ENCODE data around the gene USP21. TPM values are rescaled to one million over a fixed set of nuclear protein-coding genes. Genes with fewer than 3 reads are reported as not detected.

USP21 gene
- total RNA-seq, 1 experiment from 2014 or later, result 38.2 TPM

GRCh38 chr1:161158316-161159010 is 837 bp upstream of the USP21 start:
- Mint-ChIP-seq H3K9me3 (ENCODE audit: unreplicated experiment) (no peaks in the 10 kb centered on the region), H3K27ac (ENCODE audit: unreplicated experiment) (peak overlapping the region; percentile 81), H3K4me3 (ENCODE audit: unreplicated experiment) (peak overlapping the region; percentile 82), H3K36me3 (ENCODE audit: insufficient read depth, unreplicated experiment) (peaks cover 54% of the 10 kb centered on the region), H3K27me3 (ENCODE audit: insufficient read depth, unreplicated experiment) (no peaks in the 10 kb centered on the region), H3K4me1 (ENCODE audit: low read depth, unreplicated experiment) (peaks cover 12% of the 10 kb centered on the region)
- TF ChIP-seq CTCF (IDR thresholded peaks at IDR 0.05; ENCODE audit: insufficient read depth in 1 of 2, low read depth in 1 of 2, low read length in 1 of 2, severe bottlenecking in 1 of 2, unreplicated experiment in 1 of 2), result no peak
- no TSS peak for BruUV-seq (replicated peaks)
- intact Hi-C loops (cut with micrococcal nuclease; ENCODE audit: unreplicated experiment), result no loop called here
- Histone ChIP-seq H3K36me3 (ENCODE audit: control insufficient read depth, insufficient read depth, low read length) (peaks cover 3% of the 10 kb centered on the region), H3K4me3 (ENCODE audit: low read depth, low read length) (peak overlapping the region; percentile 83; the same call in 1 of the 2 replicates), H3K4me1 (peaks cover 10% of the 10 kb centered on the region; the same call in 1 of the 2 replicates), H3K27me3 (replicated peaks; ENCODE audit: control insufficient read depth, insufficient read depth, low read length) (no peaks in the 10 kb centered on the region), H3K9me3 (no peaks in the 10 kb centered on the region)
- DNase-seq, result no peak
- POLR2A ChIA-PET, result interaction anchor here (0.6 kb wide), 1 partner anchor 26 kb away, joined by 3 read pairs; the partner anchor contains the start of gene DEDD
- CTCF ChIA-PET, result interaction anchor here (0.6 kb wide), 1 partner anchor 223 kb away, joined by 3 read pairs; no protein-coding TSS in a partner anchor

DNA sequence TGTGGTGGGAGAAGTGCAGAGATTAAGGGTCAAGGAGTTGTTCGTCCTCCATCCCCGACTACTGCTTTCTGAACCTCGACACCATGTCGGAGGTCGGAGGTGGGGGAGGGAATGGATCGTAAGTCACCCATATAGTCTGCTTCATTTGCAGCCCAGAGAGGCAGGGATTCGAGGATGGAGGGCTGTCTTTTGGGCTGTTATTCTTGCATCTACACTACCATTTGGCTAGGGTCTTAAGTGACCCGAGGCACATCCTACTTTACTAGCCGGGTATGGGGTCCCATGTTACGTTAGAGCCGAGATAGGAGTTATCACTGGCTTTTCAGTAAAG is 578 bp downstream of the USP21 start:
- H3K36me3 ChIP-seq (ENCODE audit: control insufficient read depth, insufficient read depth, low read length), result peaks cover 3% of the 10 kb centered on the region
- peak overlapping the region; percentile 82 for H3K4me3 Mint-ChIP-seq (ENCODE audit: unreplicated experiment)
- no peaks in the 10 kb centered on the region for H3K9me3 Mint-ChIP-seq (ENCODE audit: unreplicated experiment)
- intact Hi-C loops (cut with micrococcal nuclease; ENCODE audit: unreplicated experiment), result no loop called here
- H3K4me3 ChIP-seq (ENCODE audit: low read depth, low read length), result peak overlapping the region; percentile 83
- H3K4me1 ChIP-seq, result peaks cover 10% of the 10 kb centered on the region; the same call in 1 of the 2 replicates
- peak overlapping the region; percentile 81 for H3K27ac Mint-ChIP-seq (ENCODE audit: unreplicated experiment)
- no peaks in the 10 kb centered on the region for H3K27me3 Mint-ChIP-seq (ENCODE audit: insufficient read depth, unreplicated experiment)
- DNase-seq, result no peak
- TF ChIP-seq CTCF (IDR thresholded peaks at IDR 0.05; ENCODE audit: insufficient read depth in 1 of 2, low read depth in 1 of 2, low read length in 1 of 2, severe bottlenecking in 1 of 2, unreplicated experiment in 1 of 2), result no peak
- ChIA-PET CTCF (no interaction called here), POLR2A (interaction anchor here (0.6 kb wide), 1 partner anchor 17 kb away, joined by 14 read pairs; no protein-coding TSS in a partner anchor)
- H3K4me1 Mint-ChIP-seq (ENCODE audit: low read depth, unreplicated experiment), result peaks cover 9% of the 10 kb centered on the region
- peaks cover 43% of the 10 kb centered on the region for H3K36me3 Mint-ChIP-seq (ENCODE audit: insufficient read depth, unreplicated experiment)
- no peaks in the 10 kb centered on the region for H3K9me3 ChIP-seq
- BruUV-seq (replicated peaks), result no TSS peak
- H3K27me3 ChIP-seq (replicated peaks; ENCODE audit: control insufficient read depth, insufficient read depth, low read length), result no peaks in the 10 kb centered on the region

- Mint-ChIP-seq H3K9me3 (ENCODE audit: unreplicated experiment) (no peaks in the 10 kb centered on the region), H3K27ac (ENCODE audit: unreplicated experiment) (peak overlapping the region; percentile 15), H3K27me3 (ENCODE audit: insufficient read depth, unreplicated experiment) (no peaks in the 10 kb centered on the region), H3K4me1 (ENCODE audit: low read depth, unreplicated experiment) (peaks cover 1% of the 10 kb centered on the region), H3K4me3 (ENCODE audit: unreplicated experiment) (peak overlapping the region; percentile 82), H3K36me3 (ENCODE audit: insufficient read depth, unreplicated experiment) (peaks cover 37% of the 10 kb centered on the region)
- Histone ChIP-seq H3K4me1 (peaks cover 10% of the 10 kb centered on the region; the same call in 1 of the 2 replicates), H3K27me3 (replicated peaks; ENCODE audit: control insufficient read depth, insufficient read depth, low read length) (no peaks in the 10 kb centered on the region), H3K4me3 (ENCODE audit: low read depth, low read length) (no peak overlapping the region), H3K36me3 (ENCODE audit: control insufficient read depth, insufficient read depth, low read length) (peaks cover 3% of the 10 kb centered on the region), H3K9me3 (no peaks in the 10 kb centered on the region)
- intact Hi-C loops (cut with micrococcal nuclease; ENCODE audit: unreplicated experiment), result no loop called here
- ChIA-PET POLR2A (interaction anchor here (0.6 kb wide), 1 partner anchor 185 kb away, joined by 4 read pairs; no protein-coding TSS in a partner anchor), CTCF (interaction anchor here (0.8 kb wide), 1 partner anchor 15 kb away, joined by 4 read pairs; no protein-coding TSS in a partner anchor)
- no peak for TF ChIP-seq CTCF (IDR thresholded peaks at IDR 0.05; ENCODE audit: insufficient read depth in 1 of 2, low read depth in 1 of 2, low read length in 1 of 2, severe bottlenecking in 1 of 2, unreplicated experiment in 1 of 2)
- DNase-seq, result no peak
- BruUV-seq (replicated peaks), result no TSS peak
Observed at GRCh38 chr1:161160671-161161145, 1.4 kb downstream of the USP21 start.
